ENCODE measurements around the gene LSP1.
A peak's percentile ranks its signal among the peaks of the same experiment; 100 is the strongest.
"Not testable (repeated sequence)": the region's sequence is repeated elsewhere in the genome, so short reads cannot be mapped to it uniquely, and the experiment has no call there.

Gene LSP1

GRCh38 chr11:1866776-1867175 is 13.9 kb downstream of the LSP1 start:
- DNase-seq = no peak

DNA sequence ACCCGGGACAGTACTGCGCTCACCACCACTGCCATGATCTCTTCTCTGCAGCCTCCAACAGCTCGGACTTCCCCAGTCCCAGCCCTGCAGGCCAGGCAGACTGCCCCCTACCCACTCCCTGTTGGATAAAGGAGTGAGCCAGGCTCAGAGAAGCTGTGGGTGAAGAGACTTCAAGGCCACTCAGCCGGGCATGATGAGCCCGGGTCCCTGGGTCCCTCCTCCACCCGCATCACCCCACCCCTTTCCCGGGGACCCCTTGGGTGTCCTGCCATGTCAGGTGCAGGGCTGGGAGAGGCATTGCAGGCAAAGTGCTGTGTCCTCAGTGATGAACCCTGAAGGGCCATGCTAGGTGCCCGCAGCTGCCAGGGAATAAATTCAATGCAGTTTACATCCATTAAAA is 14.5 kb downstream of the LSP1 start:
- no peak for DNase-seq

- no peak for DNase-seq
Measured at GRCh38 chr11:1868056-1868635, 15.3 kb downstream of the LSP1 start.

- DNase-seq = no peak
Measured at GRCh38 chr11:1868636-1869291, 15.9 kb downstream of the LSP1 start.

DNA sequence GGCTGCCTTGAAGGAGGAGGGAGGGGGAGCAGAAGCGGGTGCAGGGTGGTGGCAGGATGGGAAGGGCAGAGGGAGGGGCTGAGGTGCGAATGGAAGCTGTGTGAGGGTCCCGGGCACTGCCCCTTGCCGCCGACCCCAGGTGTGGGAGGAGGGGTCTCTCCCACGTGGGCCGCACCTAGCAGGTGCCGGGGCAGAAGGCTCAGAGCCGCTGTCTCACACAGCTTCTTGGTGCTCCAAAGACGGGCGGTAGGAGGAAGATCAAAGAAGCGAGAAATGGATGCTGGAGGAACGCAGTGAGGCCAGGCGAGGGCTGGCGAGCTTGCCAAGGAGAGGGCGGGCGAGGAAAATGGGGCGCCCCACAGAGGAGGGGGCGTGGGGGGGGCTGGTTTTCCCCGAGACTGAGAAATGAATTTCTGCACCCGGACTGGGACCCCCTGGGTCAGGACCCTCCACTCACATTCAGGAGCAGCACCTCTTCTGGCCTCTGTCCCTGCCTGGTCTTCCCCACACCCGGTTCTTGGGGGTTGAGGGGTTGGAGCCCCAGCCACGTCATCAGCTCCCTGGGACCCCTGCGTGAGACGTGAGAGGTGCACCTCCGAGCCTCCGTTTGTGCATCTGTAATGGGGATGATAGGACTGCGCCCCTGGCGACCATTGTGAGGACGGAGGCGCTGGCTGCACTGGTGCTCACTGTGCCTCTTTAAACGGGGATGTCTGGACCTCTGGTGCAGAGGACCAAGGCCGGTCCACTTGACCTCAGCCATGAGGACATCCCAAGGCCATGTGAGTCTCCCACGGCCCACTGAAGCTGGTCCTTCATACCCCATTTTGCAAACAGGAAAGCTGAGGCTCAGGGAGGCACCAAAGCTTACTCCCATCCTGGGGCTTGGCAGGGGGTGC is 16.8 kb downstream of the LSP1 start:
- DNase-seq = no peak

DNA sequence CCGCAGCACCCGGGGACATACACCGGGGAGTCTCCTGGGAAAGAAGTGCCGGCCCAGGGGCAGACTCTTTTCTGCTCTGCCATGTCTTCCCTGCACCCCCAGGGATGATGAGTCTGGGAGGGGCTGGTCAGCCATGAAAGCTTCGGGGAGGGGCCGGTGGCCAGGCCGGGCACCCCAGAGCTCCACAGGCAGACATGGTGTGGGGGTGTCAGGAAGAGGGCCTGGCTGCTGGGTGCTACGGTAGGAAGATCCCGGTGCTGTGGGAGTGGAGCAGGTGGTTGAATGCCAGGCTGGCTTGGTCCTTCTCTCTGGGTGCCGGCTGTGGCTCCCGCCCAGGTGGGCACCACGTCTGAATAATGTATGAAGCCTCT is 17.4 kb downstream of the LSP1 start:
- DNase-seq = no peak

GRCh38 chr11:1870721-1871466 is 18.0 kb downstream of the LSP1 start:
- DNase-seq = peak; percentile 47

- no peak for DNase-seq
Measured at GRCh38 chr11:1871531-1871930, 18.6 kb downstream of the LSP1 start.

GRCh38 chr11:1872267-1872985 is 19.5 kb downstream of the LSP1 start:
- no peak for DNase-seq

GRCh38 chr11:1873048-1873812 is 20.3 kb downstream of the LSP1 start:
- no peak for DNase-seq

- not testable (repeated sequence) for DNase-seq
Measured at GRCh38 chr11:1873813-1874150, 20.9 kb downstream of the LSP1 start.

DNA sequence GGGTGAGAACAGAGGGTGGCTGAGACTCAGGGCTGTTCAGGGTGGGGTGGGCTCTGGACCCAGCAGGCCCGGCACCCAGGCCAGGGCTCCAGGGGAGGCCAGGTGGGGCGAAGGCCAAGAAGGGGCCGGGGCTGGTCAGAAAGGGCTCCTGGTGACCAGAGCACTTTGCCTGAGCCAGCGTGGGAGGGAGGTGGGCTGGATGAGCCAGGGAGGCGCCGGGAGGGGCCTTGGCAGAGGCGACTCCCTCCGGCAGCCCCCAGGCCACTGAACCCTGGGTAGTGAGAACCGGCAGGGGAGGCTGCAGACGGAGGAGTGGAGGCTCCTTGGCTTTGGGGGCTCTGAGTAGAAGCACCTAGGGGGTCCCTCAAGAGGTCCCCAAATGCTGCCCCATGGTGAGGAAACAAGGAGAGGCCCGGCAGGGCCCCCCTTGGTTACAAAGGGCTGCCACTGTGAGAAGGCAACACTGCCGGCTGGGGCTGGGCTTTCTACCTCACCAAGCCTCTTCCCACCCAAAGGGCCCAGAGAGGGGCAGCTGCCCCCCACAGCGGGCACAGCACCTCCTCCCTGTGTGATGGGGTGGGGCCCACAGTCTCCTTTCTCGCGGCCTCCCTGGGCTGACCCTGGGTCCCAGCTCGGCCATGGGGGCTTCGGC is 21.7 kb downstream of the LSP1 start:
- DNase-seq = not testable (repeated sequence)

DNA sequence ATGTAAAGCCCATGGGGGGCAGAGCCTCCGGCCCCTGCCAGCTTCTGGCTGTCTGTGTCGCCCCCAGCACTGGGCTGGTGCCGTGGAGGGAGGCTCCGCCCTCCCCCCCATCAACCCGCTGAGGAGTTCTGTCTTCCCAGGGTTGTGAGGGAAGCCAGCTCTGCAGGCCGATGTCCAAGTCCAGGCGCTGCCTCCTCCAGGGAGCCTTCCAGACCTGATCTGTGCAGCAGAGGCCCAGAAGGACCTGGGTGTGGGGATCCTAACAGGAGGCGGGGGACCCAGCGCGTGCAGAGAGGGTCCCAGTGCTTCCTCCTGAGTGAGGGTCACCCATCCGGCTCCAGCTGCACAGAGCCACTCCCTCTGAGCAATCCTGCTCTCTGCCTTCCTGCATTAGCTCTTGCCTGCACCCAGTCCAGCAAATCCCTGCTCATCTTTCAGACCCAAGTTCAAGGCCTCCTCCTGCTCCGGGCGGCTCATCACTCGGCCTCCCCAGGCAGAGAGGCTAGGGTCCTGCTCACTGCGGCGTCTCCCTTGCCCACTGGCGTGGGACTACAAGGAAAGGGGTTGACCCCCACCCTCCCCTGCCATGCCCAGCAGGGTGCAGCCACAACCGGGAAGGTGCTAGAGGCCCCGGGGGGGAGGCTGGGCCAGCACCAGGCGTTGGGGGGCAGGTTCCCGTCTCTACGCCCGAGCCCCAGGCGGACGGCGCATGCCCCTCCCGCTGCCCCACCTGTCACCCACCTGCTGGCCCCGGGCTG is 22.4 kb downstream of the LSP1 start:
- DNase-seq = no peak

DNA sequence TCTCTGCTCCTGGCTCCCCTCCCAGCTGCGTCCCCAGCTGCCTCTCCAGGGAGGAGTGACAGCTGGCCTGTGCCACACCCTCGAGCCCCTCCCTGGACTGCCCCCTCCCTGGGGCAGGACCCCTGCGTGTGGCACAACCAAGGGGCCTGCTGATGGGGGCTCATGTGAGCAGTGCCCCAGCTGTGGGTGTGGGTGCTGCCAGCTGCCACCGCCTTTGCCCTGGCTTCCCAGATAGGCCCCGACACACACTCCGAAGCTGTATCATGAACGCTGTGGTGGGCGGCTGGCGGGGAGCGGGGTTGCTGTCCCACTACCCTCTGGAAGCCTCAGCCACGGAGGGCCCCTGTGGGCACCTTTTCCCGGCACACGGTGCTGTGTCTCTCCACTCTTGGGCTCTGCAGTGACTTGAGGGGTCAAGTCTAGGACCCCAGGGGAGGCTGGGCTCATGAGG is 23.0 kb downstream of the LSP1 start:
- DNase-seq = not testable (repeated sequence)

- no peak for DNase-seq
Measured at GRCh38 chr11:1876361-1877063, 23.6 kb downstream of the LSP1 start.

- DNase-seq = peak; percentile 2
Measured at GRCh38 chr11:1877211-1878136, 24.6 kb downstream of the LSP1 start.

GRCh38 chr11:1878137-1879031 is 25.5 kb downstream of the LSP1 start:
- peak; percentile 2 for DNase-seq

Measured in activated gamma-delta T cell treated with Interleukin-2 at 50 U/mL for 16 hours (primary cell).